Measurements from ENCODE around the gene LPAR2.

- TF ChIP-seq CTCF (conservative IDR thresholded peaks at IDR 0.05; ENCODE audit: low read length): no peak
- TF ChIP-seq EZH2phosphoT487 (IDR thresholded peaks at IDR 0.05; ENCODE audit: borderline replicate concordance): no peak
Measured at GRCh38 chr19:19631346-19631745, 3.3 kb upstream of the LPAR2 start.
